Vagina (tissue), 2 donors: ENCODE data around the gene NRBF2. TPM values are rescaled to one million over a fixed set of nuclear protein-coding genes. Genes with fewer than 3 reads are reported as not detected.

Experiments used
- DNase-seq, 2 donors: peaks; one replicate each; pipeline ENCODE4 v3.0.0-alpha.2; 2017; ENCODE audit errors: extremely low spot score in 2 of 2
- H3K27ac ChIP-seq: fragments of 200-600 bp; sonication (generic); one replicate; pipeline ENCODE4 v1.5.1; 2019
- H3K27me3 ChIP-seq: fragments of 200-600 bp; sonication (generic); one replicate; pipeline ENCODE4 v1.5.1; 2019
- H3K36me3 ChIP-seq, 2 donors: fragments of 200-600 bp; sonication (generic); one replicate each; pipeline ENCODE4 v1.5.1; 2017 to 2019
- H3K4me1 ChIP-seq: fragments of 200-600 bp; sonication (generic); one replicate; pipeline ENCODE4 v1.5.1; 2019
- H3K4me3 ChIP-seq, 2 donors: fragments of 200-600 bp; sonication (generic); 1 replicate in 1 of 2; 2 replicates in 1 of 2; pipeline ENCODE4 v1.5.1; 2016 to 2019
- H3K9me3 ChIP-seq: fragments of 200-600 bp; sonication (generic); one replicate; pipeline ENCODE4 v1.5.1; 2019
- CTCF ChIP-seq, 3 experiments: fragments of 450-650 bp in 2 of 3; fragments of 200-600 bp in 1 of 3; sonication (generic) in 1 of 3; IDR thresholded peaks; one replicate each; pipeline ENCODE4 v1.5.1; 2017 to 2019; ENCODE audit warnings: antibody characterized with exemption in 3 of 3, mild to moderate bottlenecking in 2 of 3, moderate library complexity in 2 of 3
- POLR2A ChIP-seq, 2 donors: fragments of 450-650 bp; IDR thresholded peaks; one replicate each; pipeline ENCODE4 v1.6.1; 2017; ENCODE audit warnings: antibody characterized with exemption in 2 of 2, mild to moderate bottlenecking in 2 of 2, moderate library complexity in 2 of 2
- POLR2AphosphoS5 ChIP-seq, 2 donors: sonication (generic); formaldehyde crosslinking; IDR thresholded peaks; one replicate each; pipeline ENCODE4 v1.9.0; 2017; ENCODE audit warnings: antibody characterized with exemption in 2 of 2, mild to moderate bottlenecking in 2 of 2, low read depth in 1 of 2; ENCODE audit not compliant: insufficient read depth in 1 of 2
- intact Hi-C: fragments of 100-400 bp; cut with DNase I; formaldehyde crosslinking; loops from one replicate; pipeline ENCODE4 v1.15.1; 2023
- total RNA-seq: library from RNA; depleted of rRNA; stranded (reverse); fragments of >200 nt; gene quantifications from one replicate; pipeline ENCODE4 v1.2.3, GENCODE V29; 2016

The NRBF2 gene
- total RNA-seq, 1 donor from 2014 or later = 16.5 TPM

GRCh38 chr10:63154546-63155387 lies 21.6 kb downstream of the NRBF2 start:
- DNase-seq = no peak
- TF ChIP-seq POLR2A (IDR thresholded peaks at IDR 0.05) = no peak
- TF ChIP-seq POLR2AphosphoS5 (IDR thresholded peaks at IDR 0.05; ENCODE audit: insufficient read depth in 1 of 2, low read depth in 1 of 2) = no peak
- TF ChIP-seq CTCF (IDR thresholded peaks at IDR 0.05) = no peak
- Histone ChIP-seq H3K36me3 (peaks cover 0 to 35% of the 10 kb centered on the region in 2 donors), H3K27ac (peak overlapping the region; percentile 45), H3K4me3 (no peak overlapping the region), H3K9me3 (no peaks in the 10 kb centered on the region), H3K4me1 (peaks cover 17% of the 10 kb centered on the region), H3K27me3 (no peaks in the 10 kb centered on the region)
- intact Hi-C loops = no loop called here

GRCh38 chr10:63155388-63156020 lies 22.4 kb downstream of the NRBF2 start:
- peak overlapping the region; percentile 45 for H3K27ac ChIP-seq
- TF ChIP-seq POLR2AphosphoS5 (IDR thresholded peaks at IDR 0.05; ENCODE audit: insufficient read depth in 1 of 2, low read depth in 1 of 2) (no peak), POLR2A (IDR thresholded peaks at IDR 0.05) (no peak), CTCF (IDR thresholded peaks at IDR 0.05) (no peak)
- no peaks in the 10 kb centered on the region for H3K27me3 ChIP-seq
- no peak for DNase-seq
- no peak overlapping the region for H3K4me3 ChIP-seq
- peaks cover 17% of the 10 kb centered on the region for H3K4me1 ChIP-seq
- intact Hi-C loops = no loop called here
- no peaks in the 10 kb centered on the region for H3K9me3 ChIP-seq
- peaks cover 0 to 35% of the 10 kb centered on the region in 2 donors for H3K36me3 ChIP-seq

GRCh38 chr10:63156236-63156635 lies 23.1 kb downstream of the NRBF2 start:
- intact Hi-C loops = no loop called here
- H3K4me1 ChIP-seq = peaks cover 17% of the 10 kb centered on the region
- H3K9me3 ChIP-seq = no peaks in the 10 kb centered on the region
- TF ChIP-seq CTCF (IDR thresholded peaks at IDR 0.05) (no peak), POLR2AphosphoS5 (IDR thresholded peaks at IDR 0.05; ENCODE audit: insufficient read depth in 1 of 2, low read depth in 1 of 2) (no peak), POLR2A (IDR thresholded peaks at IDR 0.05) (no peak)
- DNase-seq = no peak
- H3K27me3 ChIP-seq = no peaks in the 10 kb centered on the region
- H3K36me3 ChIP-seq = peaks cover 0 to 35% of the 10 kb centered on the region in 2 donors
- peak overlapping the region; percentile 45 for H3K27ac ChIP-seq
- H3K4me3 ChIP-seq = no peak overlapping the region

GRCh38 chr10:63157845-63158624 lies 24.9 kb downstream of the NRBF2 start:
- intact Hi-C loops = no loop called here
- Histone ChIP-seq H3K4me1 (peaks cover 17% of the 10 kb centered on the region), H3K9me3 (no peaks in the 10 kb centered on the region), H3K4me3 (no peak overlapping the region), H3K27ac (no peak overlapping the region), H3K36me3 (peaks cover 0 to 22% of the 10 kb centered on the region in 2 donors), H3K27me3 (no peaks in the 10 kb centered on the region)
- DNase-seq = no peak
- TF ChIP-seq CTCF (IDR thresholded peaks at IDR 0.05) (peak; percentile 69 to 77 (median 73)), POLR2A (IDR thresholded peaks at IDR 0.05) (no peak), POLR2AphosphoS5 (IDR thresholded peaks at IDR 0.05; ENCODE audit: insufficient read depth in 1 of 2, low read depth in 1 of 2) (no peak)
